HepG2 (cell line): ENCODE results near the gene CTCF. TPM values are rescaled to one million over a fixed set of nuclear protein-coding genes. Genes with fewer than 3 reads are reported as not detected.

ENCODE experiments used
- AGO1 ChIP-seq: fragments of 200-400 bp; formaldehyde crosslinking; IDR thresholded peaks from 2 replicates; pipeline ENCODE4 v1.6.1; 2017; ENCODE audit warnings: mild to moderate bottlenecking, low read depth, low read length, moderate library complexity; ENCODE audit not compliant: poor library complexity, severe bottlenecking
- ARID3A ChIP-seq: IDR thresholded peaks from 2 replicates; pipeline ENCODE4 v1.6.1; 2012; ENCODE audit warnings: low read depth, low read length, improper control_type of control experiment
- CC2D1A ChIP-seq: sonication (generic); formaldehyde crosslinking; IDR thresholded peaks from 2 replicates; pipeline ENCODE4 v1.8.1; 2023; ENCODE audit warnings: mild to moderate bottlenecking, missing genetic modification reagents
- CHD2 ChIP-seq: IDR thresholded peaks from 2 replicates; pipeline ENCODE4 v1.6.1; 2011; ENCODE audit warnings: low read depth, low read length, improper control_type of control experiment
- DNMT3B ChIP-seq: conservative IDR thresholded peaks from 2 replicates; pipeline ENCODE4 v1.6.1; 2016; ENCODE audit warnings: missing biosample characterization, control low read depth
- FOXJ3 ChIP-seq: sonication (generic); formaldehyde crosslinking; IDR thresholded peaks from 2 replicates; pipeline ENCODE4 v1.4.0; 2020; ENCODE audit warnings: missing genetic modification reagents, mild to moderate bottlenecking, borderline replicate concordance
- GATAD2A ChIP-seq: IDR thresholded peaks from 2 replicates; pipeline ENCODE4 v1.6.1; 2016
- ISL2 ChIP-seq: sonication (generic); formaldehyde crosslinking; IDR thresholded peaks from 2 replicates; pipeline ENCODE4 v1.5.0; 2020; ENCODE audit warnings: missing genetic modification reagents
- LCORL ChIP-seq, 2 experiments: fragments of 450-650 bp in 1 of 2; sonication (generic) in 1 of 2; formaldehyde crosslinking in 1 of 2; IDR thresholded peaks; 2 replicates each; pipeline versions ENCODE4 v1.5.0 to v1.6.1; 2017 to 2020; ENCODE audit warnings: antibody characterized with exemption in 1 of 2, missing genetic modification reagents in 1 of 2
- MAFK ChIP-seq, 2 experiments: IDR thresholded peaks in 1 of 2; conservative IDR thresholded peaks in 1 of 2; 2 replicates each; pipeline ENCODE4 v1.6.1; 2011; ENCODE audit warnings: improper control_type of control experiment in 2 of 2, low read length in 2 of 2
- NFYB ChIP-seq: sonication (generic); formaldehyde crosslinking; IDR thresholded peaks from 2 replicates; pipeline ENCODE4 v1.4.0; 2020; ENCODE audit warnings: missing genetic modification reagents
- NR2F2 ChIP-seq: IDR thresholded peaks from 2 replicates; pipeline ENCODE4 v1.6.1; 2012; ENCODE audit warnings: low read depth, inconsistent platforms, borderline replicate concordance
- RAD51 ChIP-seq: fragments of 450-650 bp; IDR thresholded peaks from 2 replicates; pipeline ENCODE4 v1.6.1; 2016; ENCODE audit warnings: borderline replicate concordance
- SMC3 ChIP-seq: IDR thresholded peaks from 2 replicates; pipeline ENCODE4 v1.6.1; 2011; ENCODE audit warnings: low read length, improper control_type of control experiment
- SP5 ChIP-seq: IDR thresholded peaks from 2 replicates; pipeline ENCODE4 v1.6.1; 2016; ENCODE audit warnings: low read depth, borderline replicate concordance
- STAG1 ChIP-seq: sonication (generic); formaldehyde crosslinking; IDR thresholded peaks from 2 replicates; pipeline ENCODE4 v1.4.0; 2020; ENCODE audit warnings: missing genetic modification reagents
- TBX2 ChIP-seq: sonication (generic); formaldehyde crosslinking; IDR thresholded peaks from 2 replicates; pipeline ENCODE4 v1.5.0; 2020; ENCODE audit warnings: missing genetic modification reagents, mild to moderate bottlenecking, borderline replicate concordance
- ZMYM3 ChIP-seq: sonication (generic); formaldehyde crosslinking; IDR thresholded peaks from 2 replicates; pipeline ENCODE4 v1.5.1; 2020; ENCODE audit warnings: mild to moderate bottlenecking, missing genetic modification reagents
- ZNF280D ChIP-seq: sonication (generic); formaldehyde crosslinking; IDR thresholded peaks from 2 replicates; pipeline ENCODE4 v1.5.1; 2020; ENCODE audit warnings: mild to moderate bottlenecking, missing genetic modification reagents
- ZNF333 ChIP-seq: sonication (generic); formaldehyde crosslinking; IDR thresholded peaks from 2 replicates; pipeline ENCODE4 v1.4.0; 2020; ENCODE audit warnings: mild to moderate bottlenecking, missing genetic modification reagents, borderline replicate concordance
- polyA plus RNA-seq, 8 experiments: library from polyadenylated mRNA; depleted of rRNA in 3 of 8; stranded (reverse) in 7 of 8; unstranded in 1 of 8; fragments of >200 nt; fragmentation: Illumina TruSeq in 4 of 8; extraction: Trizol in 4 of 8; gene quantifications; 2 replicates each; pipeline versions ENCODE4 v1.2.1 to v1.2.3, GENCODE V29; 2011 to 2016; ENCODE audit warnings: low read depth in 4 of 8, missing spikeins in 1 of 8, mixed read lengths in 1 of 8; ENCODE audit not compliant: insufficient read depth in 1 of 8
- total RNA-seq, 5 experiments: library from RNA; depleted of rRNA; stranded (reverse); fragments of >200 nt; fragmentation: Illumina TruSeq; extraction: Trizol; gene quantifications; 2 replicates each; pipeline ENCODE4 v1.2.3, GENCODE V29; 2016; ENCODE audit warnings: low read depth in 1 of 5
- TF ChIP-seq, protein P1 (sequence below): sonication (generic); formaldehyde crosslinking; IDR thresholded peaks from 2 replicates; pipeline ENCODE4 v1.4.0; 2020; ENCODE audit warnings: missing genetic modification reagents, borderline replicate concordance

CTCF gene
- total and polyA plus RNA-seq, 2 of the 13 experiments (the other 11 are each of a cell fraction or from before 2014, with no cell fraction given), result 19.5 to 37.5 TPM

GRCh38 chr16:67514382-67514828 is 47.9 kb upstream of the CTCF start (continued):
- TF ChIP-seq, protein P1, sequence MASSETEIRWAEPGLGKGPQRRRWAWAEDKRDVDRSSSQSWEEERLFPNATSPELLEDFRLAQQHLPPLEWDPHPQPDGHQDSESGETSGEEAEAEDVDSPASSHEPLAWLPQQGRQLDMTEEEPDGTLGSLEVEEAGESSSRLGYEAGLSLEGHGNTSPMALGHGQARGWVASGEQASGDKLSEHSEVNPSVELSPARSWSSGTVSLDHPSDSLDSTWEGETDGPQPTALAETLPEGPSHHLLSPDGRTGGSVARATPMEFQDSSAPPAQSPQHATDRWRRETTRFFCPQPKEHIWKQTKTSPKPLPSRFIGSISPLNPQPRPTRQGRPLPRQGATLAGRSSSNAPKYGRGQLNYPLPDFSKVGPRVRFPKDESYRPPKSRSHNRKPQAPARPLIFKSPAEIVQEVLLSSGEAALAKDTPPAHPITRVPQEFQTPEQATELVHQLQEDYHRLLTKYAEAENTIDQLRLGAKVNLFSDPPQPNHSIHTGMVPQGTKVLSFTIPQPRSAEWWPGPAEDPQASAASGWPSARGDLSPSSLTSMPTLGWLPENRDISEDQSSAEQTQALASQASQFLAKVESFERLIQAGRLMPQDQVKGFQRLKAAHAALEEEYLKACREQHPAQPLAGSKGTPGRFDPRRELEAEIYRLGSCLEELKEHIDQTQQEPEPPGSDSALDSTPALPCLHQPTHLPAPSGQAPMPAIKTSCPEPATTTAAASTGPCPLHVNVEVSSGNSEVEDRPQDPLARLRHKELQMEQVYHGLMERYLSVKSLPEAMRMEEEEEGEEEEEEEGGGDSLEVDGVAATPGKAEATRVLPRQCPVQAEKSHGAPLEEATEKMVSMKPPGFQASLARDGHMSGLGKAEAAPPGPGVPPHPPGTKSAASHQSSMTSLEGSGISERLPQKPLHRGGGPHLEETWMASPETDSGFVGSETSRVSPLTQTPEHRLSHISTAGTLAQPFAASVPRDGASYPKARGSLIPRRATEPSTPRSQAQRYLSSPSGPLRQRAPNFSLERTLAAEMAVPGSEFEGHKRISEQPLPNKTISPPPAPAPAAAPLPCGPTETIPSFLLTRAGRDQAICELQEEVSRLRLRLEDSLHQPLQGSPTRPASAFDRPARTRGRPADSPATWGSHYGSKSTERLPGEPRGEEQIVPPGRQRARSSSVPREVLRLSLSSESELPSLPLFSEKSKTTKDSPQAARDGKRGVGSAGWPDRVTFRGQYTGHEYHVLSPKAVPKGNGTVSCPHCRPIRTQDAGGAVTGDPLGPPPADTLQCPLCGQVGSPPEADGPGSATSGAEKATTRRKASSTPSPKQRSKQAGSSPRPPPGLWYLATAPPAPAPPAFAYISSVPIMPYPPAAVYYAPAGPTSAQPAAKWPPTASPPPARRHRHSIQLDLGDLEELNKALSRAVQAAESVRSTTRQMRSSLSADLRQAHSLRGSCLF (CRISPR knock-in tag), result no peak
- TF ChIP-seq FOXJ3 (peak; percentile 49; the same call in 1 of the 2 replicates), AGO1 (no peak), RAD51 (no peak), NFYB (CRISPR knock-in tag) (no peak), LCORL (IDR thresholded peaks at IDR 0.05) (no peak), LCORL (CRISPR knock-in tag; IDR thresholded peaks at IDR 0.05) (0 out of 2 replicates have a peak, but pooled peaks have one; percentile 19), ZMYM3 (CRISPR knock-in tag) (peak; percentile 78; the same call in 1 of the 2 replicates), CHD2 (no peak), STAG1 (CRISPR knock-in tag) (peak; percentile 72), NR2F2 (no peak), ZNF280D (CRISPR knock-in tag) (0 out of 2 replicates have a peak, but pooled peaks have one; percentile 27), SP5 (CRISPR knock-in tag) (no peak), ARID3A (peak; percentile 58; the same call in 1 of the 2 replicates), ISL2 (CRISPR knock-in tag) (0 out of 2 replicates have a peak, but pooled peaks have one; percentile 30), SMC3 (peak; percentile 92), GATAD2A (CRISPR knock-in tag) (peak; percentile 44; the same call in 1 of the 2 replicates), TBX2 (no peak), DNMT3B (no peak), ZNF333 (CRISPR knock-in tag) (no peak), CC2D1A (no peak), MAFK (conservative IDR thresholded peaks at IDR 0.05 in 1 of 2, IDR thresholded peaks at IDR 0.05 in 1 of 2; ENCODE audit: low read length in 2 of 2) (peak in 1 of 2 experiments; percentile 31; a peak in 1 of 4 replicates)
